GF-D8 (cell line): ENCODE data around the gene LMNTD1.
"Not testable (repeated sequence)": the region's sequence is repeated elsewhere in the genome, so short reads cannot be mapped to it uniquely, and the experiment has no call there.

Experiments used
- DNase-seq: peaks from one replicate; lab custom pipeline; 2025; lab: John Stamatoyannopoulos, UW

The LMNTD1 gene

DNA sequence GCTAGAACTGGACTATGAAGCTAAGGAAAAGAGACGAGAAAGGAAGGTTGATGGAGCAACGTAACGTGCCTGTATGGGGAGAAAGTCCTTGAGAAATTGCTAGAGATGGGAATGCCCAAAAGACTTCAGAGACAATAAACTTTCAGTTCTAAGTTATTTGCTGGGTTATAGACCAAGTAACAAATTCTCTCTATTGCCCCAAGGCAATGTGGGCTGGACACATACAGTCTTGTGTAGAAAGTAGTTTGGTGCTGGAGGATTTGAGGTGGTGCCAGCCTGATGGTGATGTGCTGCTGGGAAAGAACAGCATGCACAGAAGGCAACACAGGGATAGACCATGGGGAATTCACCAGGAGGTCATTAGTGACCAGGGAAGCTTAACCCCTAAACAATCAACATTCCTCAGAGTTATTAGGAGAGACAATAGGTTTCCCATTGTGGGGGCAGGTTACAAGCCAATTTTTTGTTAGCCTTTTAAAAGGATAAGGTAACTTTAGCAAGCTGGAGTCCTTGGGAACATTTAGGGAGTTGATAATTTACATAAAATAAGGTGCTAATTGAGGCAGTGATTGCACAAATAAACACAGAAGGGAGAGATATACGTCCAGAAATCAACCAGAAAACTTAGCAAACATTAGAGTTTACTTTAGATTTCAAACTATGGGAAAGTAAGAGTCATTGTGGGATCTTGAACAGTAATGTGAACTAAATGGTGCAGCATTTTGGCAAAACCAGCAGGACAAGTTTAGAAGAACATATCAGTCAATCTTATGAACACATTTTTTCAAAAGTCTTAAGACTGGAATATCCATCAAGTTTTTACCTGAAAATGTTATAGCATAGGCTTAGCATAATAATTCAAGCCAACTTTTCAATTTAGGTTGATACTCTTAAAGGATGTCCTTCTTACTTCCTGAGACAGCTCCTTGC lies 61.4 kb downstream of the LMNTD1 start:
- DNase-seq, result no peak

DNA sequence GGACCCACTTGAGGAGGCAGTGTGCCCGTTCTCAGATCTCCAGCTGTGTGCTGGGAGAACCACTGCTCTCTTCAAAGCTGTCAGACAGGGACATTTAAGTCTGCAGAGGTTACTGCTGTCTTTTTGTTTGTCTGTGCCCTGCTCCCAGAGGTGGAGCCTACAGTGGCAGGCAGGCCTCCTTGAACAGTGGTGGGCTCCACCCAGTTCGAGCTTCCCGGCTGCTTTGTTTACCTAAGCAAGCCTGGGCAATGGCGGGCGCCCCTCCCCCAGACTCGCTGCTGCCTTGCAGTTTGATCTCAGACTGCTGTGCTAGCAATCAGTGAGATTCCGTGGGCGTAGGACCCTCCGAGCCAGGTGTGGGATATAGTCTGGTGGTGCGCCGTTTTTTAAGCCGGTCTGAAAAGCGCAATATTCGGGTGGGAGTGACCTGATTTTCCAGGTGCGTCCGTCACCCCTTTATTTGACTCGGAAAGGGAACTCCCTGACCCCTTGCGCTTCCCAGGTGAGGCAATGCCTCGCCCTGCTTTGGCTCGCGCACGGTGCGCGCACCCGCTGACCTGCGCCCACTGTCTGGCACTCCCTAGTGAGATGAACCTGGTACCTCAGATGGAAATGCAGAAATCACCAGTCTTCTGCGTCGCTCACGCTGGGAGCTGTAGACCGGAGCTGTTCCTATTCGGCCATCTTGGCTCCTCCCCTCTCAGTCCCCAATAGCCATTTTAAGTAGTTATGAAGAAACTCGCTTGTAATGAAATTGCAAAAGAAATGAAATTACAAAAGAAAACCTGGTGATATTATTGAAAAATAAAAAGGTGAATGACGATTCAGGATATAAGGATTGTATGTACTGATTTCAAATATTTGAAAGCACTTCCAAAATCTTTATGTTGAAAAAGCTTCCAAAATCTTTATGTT lies 63.9 kb downstream of the LMNTD1 start:
- not testable (repeated sequence) for DNase-seq

DNA sequence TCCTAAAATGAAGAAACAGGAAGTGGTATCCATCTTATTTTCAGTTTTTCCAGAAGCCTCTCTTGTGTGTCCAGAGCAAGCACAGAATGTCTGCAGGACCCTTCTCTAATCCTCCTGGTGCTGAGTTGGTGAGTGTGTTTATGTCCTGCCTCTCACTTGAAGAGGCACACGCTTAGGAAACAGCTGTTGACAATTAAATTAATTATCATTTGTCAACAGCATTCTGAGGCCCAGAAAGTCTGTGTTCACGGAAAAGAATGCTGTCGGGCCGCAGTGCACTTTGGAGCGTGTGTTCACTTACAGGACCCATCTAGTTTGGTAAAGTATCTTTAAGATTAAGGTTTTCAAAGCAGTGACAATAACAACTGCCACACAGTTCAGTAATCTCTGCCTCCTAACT lies 70.5 kb downstream of the LMNTD1 start:
- no peak for DNase-seq

DNA sequence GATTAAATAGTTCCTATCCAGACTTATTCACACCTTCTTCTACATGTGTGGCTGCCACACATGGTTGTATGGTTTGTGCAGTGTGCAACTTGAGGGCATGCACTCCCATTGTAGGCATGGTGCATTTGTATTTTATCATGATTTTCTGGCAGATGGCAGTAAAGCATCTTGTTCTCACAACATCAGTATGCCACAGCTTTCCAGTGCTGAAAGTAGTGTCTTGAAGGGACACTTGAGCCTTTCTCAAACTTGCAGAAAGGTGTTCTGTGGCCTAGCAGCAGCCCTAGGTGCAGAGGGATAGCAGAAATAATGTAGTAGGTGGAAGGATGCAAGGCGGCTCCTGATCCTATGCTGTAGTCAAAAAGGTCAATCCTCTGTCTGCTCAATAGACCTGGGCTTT lies 72.9 kb downstream of the LMNTD1 start:
- no peak for DNase-seq

DNA sequence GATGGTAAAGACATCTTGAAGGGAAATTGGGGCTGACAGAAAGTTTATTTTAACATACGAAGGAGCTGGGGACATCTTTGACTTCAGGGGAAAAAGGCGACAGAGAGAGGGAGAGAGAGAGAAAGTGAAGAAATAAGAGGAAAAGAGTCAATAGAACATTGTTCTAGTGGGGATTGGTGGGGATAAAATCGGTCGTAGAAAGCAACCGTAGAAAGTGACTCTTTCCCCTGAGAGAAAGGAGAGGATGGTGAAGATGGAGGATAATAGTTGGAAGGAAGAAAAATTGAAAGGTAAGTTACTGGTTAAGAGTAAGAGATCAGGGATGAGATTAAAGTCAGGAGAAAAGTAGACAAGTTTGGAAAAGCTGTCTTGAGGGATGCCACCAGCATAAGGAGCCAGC lies 75.9 kb downstream of the LMNTD1 start:
- no peak for DNase-seq

DNA sequence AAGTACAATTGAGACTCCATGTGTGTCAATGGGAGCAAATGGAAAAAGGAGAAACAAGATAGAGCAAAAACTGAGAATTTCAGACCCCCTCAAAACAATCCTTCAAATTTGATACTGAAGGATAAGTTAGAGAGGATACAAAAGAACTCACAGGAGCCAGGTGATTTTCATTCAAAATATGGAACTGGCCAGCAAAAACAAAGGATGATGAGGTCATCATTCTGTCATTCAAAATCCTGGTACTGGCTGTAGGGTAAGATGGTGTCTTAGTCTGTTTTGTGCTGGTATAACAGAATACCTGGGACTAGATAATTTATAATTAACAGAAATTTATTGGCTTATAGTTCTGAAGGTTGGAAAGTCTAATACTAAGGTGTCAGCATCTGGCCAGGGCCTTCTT lies 80.6 kb downstream of the LMNTD1 start:
- no peak for DNase-seq

DNA sequence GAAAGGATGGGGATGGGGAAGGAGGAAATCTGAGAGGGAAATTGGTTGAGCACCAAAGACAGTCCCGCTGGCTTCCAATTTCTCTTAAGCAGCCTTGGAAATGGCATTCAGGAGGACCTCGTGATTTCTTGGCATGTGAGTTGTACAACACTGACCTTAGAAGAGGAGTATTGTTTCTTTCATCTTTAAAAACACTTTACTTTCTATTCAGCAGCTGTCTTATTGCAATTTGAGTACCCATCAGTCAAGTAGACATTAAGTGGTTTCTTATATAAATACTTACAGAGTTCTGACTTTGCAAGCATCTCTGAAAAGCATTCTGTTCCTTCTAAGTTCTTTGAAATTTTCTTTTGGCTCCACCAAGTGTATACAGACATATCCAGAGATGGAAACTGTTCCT lies 83.2 kb downstream of the LMNTD1 start:
- no peak for DNase-seq

DNA sequence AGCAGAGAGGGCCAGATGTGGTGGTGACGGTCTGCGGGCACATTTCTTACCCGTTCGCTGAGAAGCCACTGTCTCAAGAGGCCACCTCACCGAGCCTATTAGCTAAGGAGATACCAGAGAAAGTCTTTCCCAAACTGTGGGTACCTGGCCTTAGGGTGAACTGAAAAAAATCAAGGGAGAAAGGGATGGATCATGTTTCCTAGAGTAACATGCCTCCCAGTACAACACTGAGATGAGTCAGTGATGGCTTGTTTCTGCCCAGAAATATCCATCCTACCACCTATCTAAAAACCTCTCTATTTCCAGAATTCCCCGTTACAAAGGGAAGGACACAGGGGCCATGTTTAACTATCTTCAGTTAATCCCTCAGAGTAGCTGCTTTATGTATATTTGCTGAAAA lies 83.7 kb downstream of the LMNTD1 start:
- no peak for DNase-seq

DNA sequence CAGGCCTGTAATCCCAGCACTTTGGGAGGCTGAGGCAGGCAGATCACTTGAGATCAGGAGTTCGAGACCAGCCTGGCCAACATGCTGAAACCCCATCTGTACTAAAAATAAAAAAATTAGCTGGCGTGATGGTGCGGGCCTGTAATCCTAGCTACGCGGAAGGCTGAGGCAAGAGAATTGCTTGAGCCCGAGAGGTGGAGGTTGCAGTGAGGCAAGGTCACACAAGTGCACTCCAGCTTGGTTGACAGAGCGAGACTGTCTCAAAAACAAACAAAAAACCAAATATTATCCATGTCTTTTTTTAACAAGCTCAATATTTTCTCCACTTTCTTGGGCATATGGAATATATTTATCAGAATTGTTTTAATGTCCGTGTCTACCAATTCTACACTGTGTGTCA lies 89.6 kb downstream of the LMNTD1 start:
- DNase-seq, result no peak

DNA sequence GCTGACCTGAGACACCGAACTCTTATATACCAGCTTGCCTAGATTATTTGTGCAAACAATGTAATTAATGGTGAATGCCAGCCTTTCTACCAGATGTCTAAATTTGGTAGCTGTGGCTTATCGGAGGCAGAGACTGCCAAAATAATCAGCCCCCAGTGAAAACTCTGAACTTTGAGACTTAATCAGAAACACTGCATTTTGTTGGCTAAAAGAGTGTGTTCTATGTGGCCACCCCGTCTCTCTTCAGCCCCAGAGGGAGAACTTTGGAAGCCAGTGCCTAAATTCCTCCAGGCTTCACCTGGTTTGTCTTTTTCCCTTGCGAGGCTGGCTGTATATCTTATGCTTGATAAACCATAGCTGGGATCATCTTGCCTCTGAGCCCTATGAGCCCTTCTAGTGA lies 90.1 kb downstream of the LMNTD1 start:
- no peak for DNase-seq

DNA sequence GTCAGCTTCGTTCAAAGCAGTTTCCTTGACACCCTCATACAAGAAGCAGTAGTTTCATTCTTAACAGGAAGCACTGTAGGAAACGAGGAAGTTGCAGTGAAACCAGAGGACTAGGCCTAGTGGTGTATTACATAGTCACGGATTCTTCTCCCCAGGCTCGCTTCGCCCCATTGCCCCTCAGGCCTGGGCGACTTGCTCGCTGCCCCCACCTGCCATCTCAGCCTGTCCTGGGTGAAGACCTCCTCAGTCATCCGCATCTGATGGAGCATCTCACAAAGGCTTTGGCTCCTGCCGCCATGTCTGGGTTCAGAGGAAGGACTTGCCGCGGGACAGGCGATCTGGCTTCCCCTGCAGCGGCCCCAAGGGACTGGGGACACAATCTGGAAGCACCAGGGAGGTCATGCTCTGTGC lies 93.5 kb downstream of the LMNTD1 start:
- DNase-seq, result no peak

DNA sequence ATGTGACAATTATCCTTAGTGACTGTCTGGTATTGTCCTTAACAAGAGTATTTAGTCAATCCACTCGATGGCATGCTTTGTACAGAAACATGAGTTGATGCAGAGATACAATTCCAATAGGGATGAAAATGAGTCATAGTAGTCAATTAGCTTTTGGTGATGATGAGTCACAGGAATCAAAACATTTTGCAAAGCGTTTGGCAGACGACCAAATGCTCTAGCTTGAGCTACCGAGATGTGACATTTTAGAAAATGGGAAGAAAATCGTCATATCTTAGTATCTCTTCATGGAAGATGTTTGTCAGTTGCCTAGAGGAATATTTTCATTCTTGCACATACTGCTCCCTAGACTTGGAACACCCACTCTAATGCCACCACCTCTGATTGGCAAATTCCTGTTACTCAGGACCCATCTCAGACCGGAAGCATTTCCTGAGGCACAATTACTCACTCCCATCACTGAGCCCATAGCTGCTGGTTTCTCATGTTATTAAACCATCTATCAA lies 95.0 kb downstream of the LMNTD1 start:
- DNase-seq, result no peak

DNA sequence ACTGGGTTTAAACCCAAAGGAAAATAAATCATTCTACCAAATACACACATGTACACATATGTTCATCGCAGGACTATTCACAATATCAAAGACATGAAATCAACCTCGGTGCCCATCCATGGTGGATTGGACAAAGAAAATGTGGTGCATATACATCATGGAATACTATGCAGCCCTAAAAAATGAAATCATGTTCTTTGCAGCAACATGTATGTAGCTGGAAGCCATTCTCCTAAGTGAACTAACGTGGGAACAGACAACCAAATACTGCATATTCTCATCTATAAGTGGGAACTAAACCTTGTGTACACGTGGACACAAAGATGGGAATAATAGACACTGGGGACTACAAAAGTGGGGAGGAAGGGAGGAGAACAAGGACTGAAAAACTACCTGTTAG lies 96.6 kb downstream of the LMNTD1 start:
- DNase-seq, result no peak

DNA sequence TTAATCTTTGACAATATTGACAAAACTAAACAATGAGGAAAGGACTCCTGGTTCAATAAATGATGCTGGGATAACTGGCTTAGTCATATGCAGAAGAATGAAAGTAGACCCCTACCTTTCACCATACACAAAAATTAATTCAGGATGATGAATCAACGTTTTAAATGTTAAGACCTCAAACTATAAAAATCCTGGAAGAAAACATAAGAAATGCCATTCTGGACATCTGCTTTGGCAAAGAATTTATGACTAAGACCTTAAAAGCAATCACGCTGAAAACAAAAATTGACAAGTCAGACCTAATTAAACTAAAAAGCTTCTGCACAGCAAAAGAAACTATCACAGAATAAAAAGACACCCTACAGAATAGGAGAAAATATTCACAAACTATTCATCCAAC lies 97.4 kb downstream of the LMNTD1 start:
- no peak for DNase-seq

DNA sequence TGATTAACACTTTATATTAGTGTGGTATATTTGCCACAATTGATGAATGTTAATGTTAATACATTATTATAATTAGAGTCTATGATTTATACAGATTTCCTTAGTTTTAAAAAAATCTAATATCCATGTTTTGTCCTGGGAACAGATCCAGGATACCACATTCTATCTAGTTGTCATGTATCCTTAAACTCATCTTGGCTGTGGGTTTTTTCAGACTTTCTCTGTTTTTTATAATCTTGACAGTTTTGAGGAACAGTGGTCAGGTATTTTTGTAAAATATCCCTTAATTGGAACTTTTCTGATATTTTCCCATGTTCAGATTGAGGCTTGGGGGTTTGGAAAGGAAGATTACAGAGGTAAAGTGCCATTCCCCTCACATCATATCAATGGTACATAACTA lies 104.1 kb downstream of the LMNTD1 start:
- DNase-seq, result no peak

DNA sequence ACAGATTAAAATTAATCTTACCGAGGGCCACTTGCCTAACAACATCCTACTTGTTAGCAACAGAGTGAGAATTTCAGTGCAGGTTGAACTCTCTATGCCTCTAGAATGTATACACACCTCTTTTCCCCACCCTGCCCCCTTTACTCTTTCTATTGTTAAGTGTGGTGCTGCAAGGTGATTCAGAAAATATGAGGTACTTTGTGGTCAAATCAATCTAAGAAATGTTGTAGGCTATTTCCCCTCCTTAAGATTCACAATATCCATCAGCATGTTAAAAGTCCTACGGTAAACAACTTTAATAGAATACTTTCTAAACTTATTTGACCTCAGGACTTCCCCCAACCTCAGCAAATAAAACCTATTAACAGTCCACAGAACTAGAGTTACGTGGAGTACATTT lies 106.0 kb downstream of the LMNTD1 start:
- DNase-seq, result no peak

DNA sequence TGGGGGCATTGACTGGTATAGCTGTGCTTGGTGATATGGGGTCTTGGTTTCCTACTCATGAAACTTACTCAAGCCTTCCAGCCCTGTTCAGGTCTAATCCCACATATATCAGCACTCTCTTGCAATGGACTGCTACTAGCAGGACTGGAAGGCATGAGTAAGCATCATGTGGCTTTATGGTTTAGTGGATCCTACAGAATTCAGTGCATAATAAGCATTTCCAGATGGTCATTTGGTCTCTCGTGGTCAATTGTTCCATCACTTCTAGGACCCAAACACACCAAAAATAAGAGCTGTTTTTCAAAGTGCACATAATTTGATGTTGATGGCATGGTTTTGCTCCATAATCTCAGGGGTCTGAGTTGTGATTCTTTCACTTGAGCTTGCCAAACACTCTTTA lies 114.4 kb downstream of the LMNTD1 start:
- no peak for DNase-seq

DNA sequence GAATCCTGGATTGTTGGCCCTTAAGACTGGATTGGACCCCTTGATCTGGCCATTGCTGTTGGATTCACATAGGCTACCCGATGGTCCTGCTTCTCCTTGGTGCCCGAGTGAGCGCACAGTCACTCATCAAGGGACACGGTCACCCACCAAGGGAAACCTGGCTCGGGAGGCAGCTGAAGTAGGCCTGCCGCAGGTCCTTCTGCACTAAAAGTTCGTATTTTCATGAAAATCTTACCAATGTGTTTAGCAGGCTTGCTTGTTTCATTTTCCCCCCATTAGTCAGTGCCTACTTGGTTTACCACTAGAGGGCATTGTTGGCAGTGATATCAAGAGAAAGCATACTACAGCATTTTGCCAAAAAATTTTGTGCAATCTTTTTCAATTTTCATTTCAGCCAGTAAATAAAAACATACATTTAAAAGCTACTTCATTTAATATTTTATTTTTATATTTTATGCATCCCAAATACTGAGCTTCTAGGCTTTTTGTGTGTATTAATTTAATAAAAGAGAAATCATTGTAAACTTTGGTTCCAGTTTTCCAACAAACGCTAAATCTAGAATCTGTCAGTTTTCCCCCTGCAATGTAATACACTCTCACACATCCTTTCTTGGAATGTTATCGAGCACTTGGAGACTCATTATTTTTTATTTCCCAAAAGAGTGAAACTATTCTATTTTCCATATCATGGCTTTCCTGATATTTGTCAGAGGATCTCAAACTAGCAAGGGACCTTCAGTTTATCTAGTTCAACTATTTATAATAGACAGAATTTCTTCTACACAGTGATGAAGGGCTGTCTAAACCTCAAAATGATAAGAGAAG lies 116.7 kb downstream of the LMNTD1 start:
- DNase-seq, result no peak

DNA sequence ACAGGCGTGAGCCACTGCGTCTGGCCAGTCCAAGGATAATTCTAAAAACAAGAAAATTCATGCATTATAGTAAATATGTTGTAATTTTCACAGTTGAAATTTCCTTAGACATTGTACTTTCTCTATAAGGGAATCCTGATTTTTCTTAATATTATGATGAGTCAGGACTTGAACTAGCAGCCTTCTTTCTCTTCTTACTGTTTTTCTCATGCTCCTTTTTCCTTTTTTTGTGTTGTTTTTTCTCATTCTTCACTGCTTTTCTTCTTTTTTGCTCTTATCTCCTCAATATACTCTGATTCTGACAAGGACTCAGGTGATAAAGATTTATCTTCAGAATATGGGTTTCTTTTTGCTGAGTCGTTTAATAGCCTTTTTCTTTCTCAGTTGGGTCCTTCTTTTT lies 117.7 kb downstream of the LMNTD1 start:
- DNase-seq, result no peak

DNA sequence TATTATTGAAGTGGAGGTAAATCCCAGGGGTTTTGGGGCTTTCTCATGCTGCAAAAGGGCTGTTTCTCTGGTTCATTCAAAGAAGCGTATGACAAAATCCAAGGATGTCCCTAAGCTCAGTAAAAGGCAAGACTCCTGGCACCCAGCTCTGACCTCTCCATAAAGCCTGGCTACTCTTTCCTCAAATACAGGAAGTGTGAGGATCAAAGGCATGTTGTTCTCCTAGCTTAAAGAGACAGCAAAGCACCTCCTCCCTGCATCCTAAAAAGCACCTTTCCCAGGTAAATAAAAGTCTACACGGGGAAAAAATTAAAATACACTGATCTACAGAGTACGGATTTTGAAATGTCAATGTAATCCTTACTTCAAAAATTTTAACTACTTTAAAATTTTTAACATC lies 118.6 kb downstream of the LMNTD1 start:
- no peak for DNase-seq

DNA sequence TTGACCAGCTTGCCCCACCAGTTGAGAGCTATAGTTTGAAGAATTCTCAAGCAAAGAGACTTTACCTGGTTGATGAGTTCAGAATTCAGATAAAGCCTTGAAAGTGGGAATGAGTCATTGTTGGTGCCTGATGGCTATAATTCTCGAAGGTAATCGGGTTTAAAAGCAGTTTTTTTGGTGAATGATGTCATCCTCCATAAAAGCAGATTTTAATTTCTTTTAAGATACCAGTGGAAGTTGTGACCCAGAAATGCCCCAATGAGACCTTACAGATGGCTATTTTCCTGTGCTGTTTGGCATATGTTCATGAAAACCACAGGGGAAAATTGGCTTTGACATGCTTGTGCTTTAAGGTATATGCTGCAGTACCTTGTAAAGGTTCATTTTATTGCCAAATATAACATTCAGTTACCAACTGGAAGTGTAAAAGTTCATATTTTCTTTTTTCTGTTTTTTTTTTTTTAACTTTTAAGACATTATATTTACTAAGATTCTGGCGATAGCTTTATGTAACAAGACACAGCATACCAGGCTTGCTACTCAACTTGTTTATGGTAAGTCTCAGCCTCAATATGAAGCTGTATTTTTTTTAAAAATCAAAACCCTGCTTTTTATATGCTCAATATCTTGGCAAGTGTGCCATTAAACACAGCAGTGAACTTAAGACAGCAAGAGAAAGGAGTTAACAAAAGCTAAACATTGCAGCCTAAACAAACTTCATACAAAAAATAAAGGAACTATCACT lies 119.3 kb downstream of the LMNTD1 start:
- DNase-seq, result no peak
